Lower leg skin (tissue), 4 donors: ENCODE measurements around the gene CC2D2A. TPM values are rescaled to one million over a fixed set of nuclear protein-coding genes. Genes with fewer than 3 reads are reported as not detected.

Experiments
- DNase-seq, 2 donors: peaks; one replicate each; pipeline ENCODE4 v3.0.0-alpha.2; 2019; ENCODE audit warnings: low spot score in 2 of 2
- H3K4me3 ChIP-seq: fragments of 200-600 bp; sonication (generic); 2 replicates; pipeline ENCODE4 v1.5.1; 2017; ENCODE audit warnings: mild to moderate bottlenecking, low read depth; ENCODE audit not compliant: poor library complexity, severe bottlenecking
- CTCF ChIP-seq, 3 donors: fragments of 450-650 bp; IDR thresholded peaks; one replicate each; pipeline ENCODE4 v1.5.1; 2016; ENCODE audit warnings: antibody characterized with exemption in 3 of 3, mild to moderate bottlenecking in 3 of 3, moderate library complexity in 2 of 3
- POLR2A ChIP-seq, 2 donors: fragments of 450-650 bp; IDR thresholded peaks; one replicate each; pipeline ENCODE4 v1.6.1; 2016 to 2017; ENCODE audit warnings: antibody characterized with exemption in 2 of 2, mild to moderate bottlenecking in 1 of 2, moderate library complexity in 1 of 2
- WGBS, 2 donors: methylation state at CpG; one replicate each; pipeline ENCODE4 v1.1.5; 2018; 5-methylcytosine and 5-hydroxymethylcytosine counted together
- intact Hi-C: fragments of 100-400 bp; cut with DNase I; formaldehyde crosslinking; loops from one replicate; pipeline ENCODE4 v1.15.0; 2023; ENCODE audit warnings: low total_unique reads
- total RNA-seq, 4 donors: library from RNA; depleted of rRNA; stranded (reverse); fragments of >200 nt; gene quantifications; one replicate each; pipeline ENCODE4 v1.1.0, GENCODE V29; 2016

The CC2D2A gene
- total RNA-seq, 4 donors from 2014 or later, result 2.1 to 6.3 (median 3.3) TPM

GRCh38 chr4:15544248-15544729, 74.6 kb downstream of the CC2D2A start:
- TF ChIP-seq CTCF (IDR thresholded peaks at IDR 0.05) (no peak), POLR2A (IDR thresholded peaks at IDR 0.05) (no peak)
- no peak overlapping the region for H3K4me3 ChIP-seq
- no peak for DNase-seq
- 93 to 96% methylated on average over 1 of the region's 1 CpG for WGBS, 2 donors
- intact Hi-C loops, result no loop called here

GRCh38 chr4:15545371-15545770, 75.7 kb downstream of the CC2D2A start:
- no peak for DNase-seq
- H3K4me3 ChIP-seq, result no peak overlapping the region
- no peak for TF ChIP-seq POLR2A (IDR thresholded peaks at IDR 0.05)
- TF ChIP-seq CTCF (IDR thresholded peaks at IDR 0.05), result no peak
- 93 to 94% methylated on average over 2 of the region's 2 CpGs for whole genome bisulfite sequencing, 2 donors
- intact Hi-C loops, result no loop called here

- intact Hi-C loops, result no loop called here
- DNase-seq, result no peak
- TF ChIP-seq CTCF (IDR thresholded peaks at IDR 0.05) (no peak), POLR2A (IDR thresholded peaks at IDR 0.05) (no peak)
- 68 to 73% methylated on average over 3 of the region's 3 CpGs for WGBS, 2 donors
- H3K4me3 ChIP-seq, result no peak overlapping the region
These were observed 77.7 kb downstream of the CC2D2A start for GRCh38 chr4:15547392-15547791.

- TF ChIP-seq CTCF (IDR thresholded peaks at IDR 0.05), result no peak
- no peak for TF ChIP-seq POLR2A (IDR thresholded peaks at IDR 0.05)
- DNase-seq, result no peak
- no peak overlapping the region for H3K4me3 ChIP-seq
- WGBS, 2 donors, result 90 to 95% methylated on average over 3 of the region's 3 CpGs
- intact Hi-C loops, result no loop called here
These were observed 80.8 kb downstream of the CC2D2A start for GRCh38 chr4:15550491-15550890.

GRCh38 chr4:15551740-15552446, 82.2 kb downstream of the CC2D2A start:
- TF ChIP-seq POLR2A (IDR thresholded peaks at IDR 0.05), result no peak
- no peak for TF ChIP-seq CTCF (IDR thresholded peaks at IDR 0.05)
- WGBS, 2 donors, result 65 to 77% methylated on average over 5 of the region's 5 CpGs
- DNase-seq, result no peak
- no peak overlapping the region for H3K4me3 ChIP-seq
- intact Hi-C loops, result no loop called here
